ENCODE results near the gene ZNF850.
"Not testable (repeated sequence)": the region's sequence is repeated elsewhere in the genome, so short reads cannot be mapped to it uniquely, and the experiment has no call there.

Gene ZNF850

DNA sequence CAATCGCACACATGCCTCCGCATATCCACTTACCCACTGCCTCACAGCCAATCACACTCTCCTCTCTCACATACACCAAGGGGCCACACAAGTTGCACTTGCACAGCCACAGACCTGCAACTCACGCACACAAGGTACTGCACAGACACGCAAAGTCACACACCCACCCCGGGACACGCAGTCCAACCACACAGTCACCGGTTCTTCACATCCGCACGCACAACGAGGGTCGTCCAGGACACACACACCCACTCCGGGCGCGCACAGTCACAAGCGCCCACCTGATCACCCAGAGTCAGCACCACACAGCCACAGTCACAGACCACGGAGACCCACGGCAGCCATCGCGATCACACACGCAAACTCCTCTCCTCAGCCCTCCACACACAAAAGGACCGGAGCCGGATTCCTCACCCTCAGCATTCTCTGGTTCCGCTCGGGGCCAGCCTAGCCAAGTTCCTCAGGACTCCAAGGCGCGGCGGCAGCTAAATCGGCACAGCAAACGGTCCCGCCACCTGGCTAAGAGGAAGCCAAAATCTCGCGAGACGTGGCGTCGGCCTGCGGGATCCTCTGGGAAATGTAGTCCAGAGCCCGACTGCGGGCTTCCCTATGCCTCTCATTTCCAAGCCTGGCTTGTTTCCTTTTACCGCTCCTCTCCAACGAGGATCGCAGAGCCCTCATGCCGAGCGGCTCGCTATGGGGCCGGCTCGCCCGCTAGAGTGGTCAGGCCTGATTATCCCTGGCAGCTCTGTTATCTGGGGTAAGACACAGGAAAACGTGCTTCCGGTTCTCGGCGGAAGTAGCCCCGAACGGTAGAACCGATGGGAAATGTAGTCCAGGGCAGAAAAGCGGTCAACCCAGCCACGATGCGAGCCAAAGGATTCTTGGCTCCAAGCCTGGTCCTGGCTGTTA is at the start of gene ZNF850:
ZNF850 (minus strand) TSS at position 497 of the 912 bp plus-strand sequence. CDS start 10,201 bp downstream, outside the sequence.
- peak; percentile 96 for DNase-seq (ENCODE audit: low read depth)

DNA sequence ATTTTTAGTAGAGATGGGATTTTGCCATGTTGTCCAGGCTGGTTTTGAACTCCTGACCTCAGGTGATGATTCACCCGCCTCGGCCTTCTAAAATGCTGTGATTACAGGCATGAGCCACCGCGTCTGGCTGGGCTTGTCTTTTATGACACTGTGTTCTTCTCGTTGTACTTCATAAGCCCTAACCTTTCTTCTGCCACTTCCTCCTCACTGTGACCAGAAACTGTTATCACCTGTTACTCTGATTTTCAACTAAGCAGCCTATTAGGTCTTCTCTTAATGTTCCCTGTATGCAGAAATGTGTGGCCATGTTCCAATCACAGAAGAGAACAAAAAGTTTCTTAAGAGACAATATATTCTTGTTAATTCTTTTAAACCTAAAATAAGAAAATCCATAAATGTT is 49.2 kb upstream of the ZNF850 start:
- DNase-seq (ENCODE audit: low read depth) = no peak

DNA sequence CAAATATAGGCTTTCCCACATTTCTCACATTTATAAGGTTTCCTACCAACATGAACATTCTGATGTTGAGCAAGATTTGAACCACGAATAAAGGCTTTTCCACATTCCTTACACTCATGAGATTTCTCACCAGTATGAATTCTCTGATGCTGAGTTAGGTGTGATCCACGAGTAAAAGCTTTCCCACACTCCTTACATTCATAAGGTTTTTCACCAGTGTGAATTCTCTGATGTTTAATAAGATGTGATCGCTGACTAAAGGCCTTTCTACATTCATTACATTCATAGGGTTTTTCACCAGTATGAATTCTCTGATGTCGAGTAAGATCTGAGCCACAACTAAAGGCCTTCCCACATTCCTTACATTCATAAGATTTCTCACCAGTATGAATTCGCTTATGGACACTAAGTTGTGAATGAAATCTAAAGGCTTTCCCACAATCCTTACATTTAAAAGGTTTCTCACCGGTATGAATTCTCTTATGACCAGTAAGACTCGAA is 46.6 kb upstream of the ZNF850 start:
- no peak for DNase-seq (ENCODE audit: low read depth)

DNA sequence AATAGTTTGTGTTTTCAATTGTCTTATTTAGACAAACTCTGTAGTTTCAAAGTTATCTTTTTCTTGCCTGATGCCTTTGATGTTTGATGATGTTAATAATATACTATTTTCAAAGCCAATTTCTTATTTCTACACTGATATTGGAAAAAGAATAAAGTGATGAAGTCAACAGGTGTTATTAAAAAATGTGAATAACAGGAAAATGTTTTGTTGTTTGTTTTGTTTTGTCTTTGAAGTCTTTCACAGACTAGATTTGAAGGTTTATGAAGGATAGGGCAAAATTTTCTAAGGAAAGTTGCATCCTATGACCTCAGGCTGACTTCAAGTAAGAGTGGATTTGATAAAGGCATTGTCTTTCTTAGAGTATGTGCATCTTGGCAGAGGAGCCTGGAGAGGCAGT is 34.4 kb upstream of the ZNF850 start:
- DNase-seq (ENCODE audit: low read depth) = no peak

DNA sequence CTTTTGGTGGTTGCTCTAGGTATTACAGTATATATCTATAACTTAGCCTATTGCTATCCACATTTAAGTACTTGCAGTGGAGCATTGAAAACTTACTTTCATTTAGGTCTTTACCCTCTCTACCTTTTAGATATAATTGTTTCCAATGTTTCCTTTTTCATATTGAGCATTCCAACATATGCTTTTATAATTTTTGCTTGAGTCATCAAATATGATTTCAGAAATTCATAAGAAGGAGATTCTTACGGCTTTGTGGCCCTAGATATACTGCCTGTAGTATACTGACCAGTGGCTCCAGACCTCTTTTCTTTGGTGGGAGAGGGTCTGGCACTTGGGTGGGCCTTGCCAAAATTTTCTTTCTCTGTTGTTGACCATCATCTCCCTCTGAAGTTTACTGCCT is 32.8 kb upstream of the ZNF850 start:
- DNase-seq (ENCODE audit: low read depth) = no peak

DNA sequence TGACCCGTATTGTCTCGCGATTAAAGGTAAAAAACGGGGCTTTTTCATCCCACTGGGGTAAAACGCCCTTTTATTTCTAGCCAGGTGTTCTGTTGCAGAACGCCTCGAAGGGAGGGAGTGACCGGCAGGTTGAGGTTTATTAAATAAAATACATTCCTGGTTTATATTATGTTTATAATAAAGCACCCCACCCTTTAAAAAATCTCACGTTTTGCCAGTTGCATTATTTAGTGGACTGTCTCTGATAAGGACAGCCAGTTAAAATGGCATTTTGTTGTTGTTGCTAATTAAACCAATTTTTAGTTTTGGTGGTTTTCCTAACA is 25.1 kb upstream of the ZNF850 start:
- no peak for DNase-seq (ENCODE audit: low read depth)

DNA sequence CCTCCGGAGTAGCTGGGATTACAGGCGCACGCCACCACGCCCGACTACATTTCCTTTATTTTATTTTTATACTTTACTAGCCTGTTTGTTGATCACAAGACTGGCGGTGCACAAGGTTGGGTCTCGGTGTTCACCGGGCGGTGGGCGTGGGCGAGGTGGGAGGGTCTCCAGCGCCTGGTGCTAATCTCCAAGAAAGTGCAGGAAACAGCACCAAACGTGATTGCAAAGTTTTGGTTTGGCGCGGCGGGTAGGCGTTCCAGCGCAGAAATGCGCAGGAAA is 24.0 kb upstream of the ZNF850 start:
- no peak for DNase-seq (ENCODE audit: low read depth)

DNA sequence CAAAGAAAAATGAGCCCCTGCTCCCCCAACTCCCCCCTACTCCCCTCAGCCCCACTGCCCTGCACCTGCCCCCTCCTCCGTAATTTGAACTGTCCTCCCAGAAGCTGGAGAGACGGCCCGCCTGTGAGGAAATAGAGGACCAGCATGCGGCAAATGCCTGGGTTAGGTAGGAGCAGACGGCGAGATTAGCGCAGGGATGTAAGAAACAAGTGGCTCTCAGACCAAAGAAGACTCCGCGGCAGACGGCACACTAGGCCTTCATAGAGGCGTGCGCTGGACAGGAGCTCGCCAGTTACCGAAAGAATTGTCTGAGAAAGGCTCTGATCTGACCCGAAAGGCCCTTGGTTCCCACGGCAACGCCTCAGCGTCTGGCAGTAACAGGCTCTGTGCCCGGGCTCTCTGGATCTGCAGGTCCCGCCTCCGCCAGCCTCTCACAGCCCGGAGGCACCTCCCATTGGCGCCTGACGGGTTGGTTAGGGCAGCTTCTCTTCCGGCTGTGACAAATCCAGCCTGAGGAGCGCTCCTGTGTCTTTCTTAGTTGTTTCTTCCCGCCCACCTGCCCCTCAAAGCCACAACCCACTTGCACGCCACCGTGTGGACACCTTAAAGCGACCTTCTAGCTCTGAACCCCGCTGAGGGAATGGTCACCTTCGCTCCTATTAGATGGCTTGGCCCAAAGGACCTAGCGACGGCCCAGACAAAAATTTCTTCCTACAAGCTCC is 19.0 kb upstream of the ZNF850 start:
- DNase-seq (ENCODE audit: low read depth) = not testable (repeated sequence)

DNA sequence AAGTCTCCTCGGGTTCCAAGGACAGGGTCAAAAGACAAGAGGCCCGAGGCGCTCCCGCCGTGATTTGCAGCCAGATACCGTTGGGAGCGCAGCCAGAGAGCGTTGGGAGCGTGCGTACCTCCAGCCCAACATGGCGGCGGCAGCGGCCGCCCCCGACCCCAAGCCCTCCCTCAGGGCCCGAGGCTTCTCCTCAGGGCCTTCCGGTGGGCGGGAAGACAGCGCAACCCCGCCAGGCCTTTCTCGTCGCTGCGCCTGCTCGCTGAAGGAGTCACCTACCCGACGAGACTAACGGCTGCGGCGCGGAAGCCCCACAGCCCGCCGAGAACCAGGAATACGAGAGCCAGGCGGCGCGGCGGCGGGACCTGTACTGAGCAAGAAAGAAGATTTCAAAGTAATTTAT is 3.2 kb upstream of the ZNF850 start:
- no peak for DNase-seq (ENCODE audit: low read depth)

DNA sequence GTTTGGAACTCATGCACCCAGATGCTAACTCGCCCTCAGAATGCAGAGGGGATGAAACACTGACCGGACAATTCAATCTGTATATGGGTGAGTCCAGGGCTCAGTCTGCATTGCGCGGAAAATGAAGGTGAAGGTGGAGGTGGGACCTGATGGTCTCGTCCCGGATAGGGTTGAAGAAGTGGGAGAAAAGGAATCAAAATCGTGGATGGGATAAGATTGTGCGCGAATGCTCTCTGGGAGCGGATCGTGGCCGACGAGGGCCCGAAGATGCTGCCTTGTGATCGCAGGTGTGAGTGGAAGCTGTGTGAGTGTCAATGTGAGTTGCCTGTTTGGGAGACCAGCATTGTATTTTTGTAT is 594 bp upstream of the ZNF850 start:
- no peak for DNase-seq (ENCODE audit: low read depth)

DNA sequence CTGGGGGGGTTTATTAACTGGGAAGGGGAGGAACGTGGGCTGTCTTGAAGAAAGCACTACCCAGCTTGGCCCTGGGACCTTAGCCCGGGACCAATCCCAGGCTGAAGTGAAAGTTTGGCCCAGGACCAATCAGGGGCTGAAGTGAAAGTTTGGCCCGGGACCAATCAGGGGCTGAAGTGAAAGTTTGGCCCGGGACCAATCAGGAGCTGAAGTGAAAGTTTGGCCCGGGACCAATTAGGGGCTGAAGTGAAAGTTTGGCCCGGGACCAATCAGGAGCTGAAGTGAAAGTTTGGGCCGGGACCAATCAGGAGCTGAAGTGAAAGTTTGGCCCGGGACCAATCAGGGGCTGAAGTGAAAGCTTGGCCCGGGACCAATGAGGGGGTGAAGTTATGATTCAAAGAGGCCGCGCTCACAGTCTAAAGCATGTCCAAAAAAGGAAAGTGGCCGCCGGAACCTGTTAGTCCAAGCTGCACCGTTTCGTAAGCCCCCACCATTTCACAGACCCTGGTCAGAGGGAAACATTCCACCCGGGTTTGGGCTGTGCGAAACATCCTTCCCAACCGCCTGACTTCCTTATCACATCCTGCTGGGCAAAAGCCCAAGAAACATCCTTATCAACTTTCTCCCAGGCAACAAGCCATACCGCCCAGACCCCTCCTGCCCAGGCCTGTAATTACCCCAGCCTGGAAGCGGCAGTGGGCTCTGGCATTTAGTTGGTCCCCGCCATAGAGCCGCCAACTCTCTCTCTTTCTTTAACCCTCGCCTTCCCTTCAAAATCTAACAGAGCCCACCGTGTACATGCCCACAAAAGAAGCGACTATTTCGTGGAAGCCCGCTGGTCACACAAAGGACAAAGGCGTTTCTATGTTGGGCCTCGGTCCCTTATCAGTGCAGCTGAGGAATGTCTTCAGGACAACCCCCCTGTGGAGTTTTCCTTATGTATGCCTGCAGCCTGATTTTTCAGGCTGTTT is 1.1 kb downstream of the ZNF850 start:
- DNase-seq (ENCODE audit: low read depth) = peak; percentile 58

DNA sequence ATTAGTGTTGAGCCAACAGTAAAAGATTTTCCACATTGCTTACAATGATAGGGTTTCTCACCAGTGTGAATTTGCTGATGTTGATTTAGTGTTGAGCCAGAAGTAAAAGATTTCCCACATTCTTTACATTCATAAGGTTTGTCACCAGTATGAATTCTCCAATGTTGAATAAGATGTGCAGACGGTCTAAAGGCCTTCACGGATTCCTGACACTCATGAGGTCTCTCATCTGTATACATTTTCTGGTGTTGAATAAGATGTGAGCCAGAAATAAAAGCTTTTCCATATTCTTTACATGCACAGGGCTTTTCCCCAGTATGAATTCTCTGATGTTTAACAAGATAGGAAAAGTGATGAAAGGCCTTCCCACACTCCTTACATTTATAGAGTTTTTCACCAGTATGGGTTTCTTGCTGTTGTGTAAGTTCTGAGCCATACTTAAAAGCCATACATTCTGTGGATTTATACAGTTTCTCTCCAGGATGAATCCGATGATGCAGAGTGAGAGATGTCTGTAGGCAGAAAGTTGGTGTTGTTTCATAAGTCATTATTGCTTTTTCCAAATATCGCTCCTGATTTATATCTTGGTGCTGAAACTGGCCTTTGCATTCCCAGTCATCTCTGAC is 22.4 kb downstream of the ZNF850 start:
- no peak for DNase-seq (ENCODE audit: low read depth)

DNA sequence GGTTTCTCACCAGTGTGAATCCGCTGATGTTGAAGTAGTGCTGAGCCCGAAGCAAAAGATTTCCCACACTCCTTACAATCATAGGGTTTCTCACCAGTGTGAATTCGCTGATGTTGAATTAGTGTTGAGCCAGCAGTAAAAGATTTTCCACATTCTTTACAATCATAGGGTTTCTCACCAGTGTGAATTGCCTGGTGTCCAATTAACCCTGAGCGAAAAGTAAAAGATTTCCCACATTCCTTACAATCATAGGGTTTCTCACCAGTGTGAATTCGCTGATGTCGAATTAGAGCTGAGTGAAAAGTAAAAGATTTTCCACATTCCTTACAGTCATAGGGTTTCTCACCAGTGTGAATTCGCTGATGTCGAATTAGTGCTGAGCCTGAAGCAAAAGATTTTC is 23.0 kb downstream of the ZNF850 start:
- not testable (repeated sequence) for DNase-seq (ENCODE audit: low read depth)

DNA sequence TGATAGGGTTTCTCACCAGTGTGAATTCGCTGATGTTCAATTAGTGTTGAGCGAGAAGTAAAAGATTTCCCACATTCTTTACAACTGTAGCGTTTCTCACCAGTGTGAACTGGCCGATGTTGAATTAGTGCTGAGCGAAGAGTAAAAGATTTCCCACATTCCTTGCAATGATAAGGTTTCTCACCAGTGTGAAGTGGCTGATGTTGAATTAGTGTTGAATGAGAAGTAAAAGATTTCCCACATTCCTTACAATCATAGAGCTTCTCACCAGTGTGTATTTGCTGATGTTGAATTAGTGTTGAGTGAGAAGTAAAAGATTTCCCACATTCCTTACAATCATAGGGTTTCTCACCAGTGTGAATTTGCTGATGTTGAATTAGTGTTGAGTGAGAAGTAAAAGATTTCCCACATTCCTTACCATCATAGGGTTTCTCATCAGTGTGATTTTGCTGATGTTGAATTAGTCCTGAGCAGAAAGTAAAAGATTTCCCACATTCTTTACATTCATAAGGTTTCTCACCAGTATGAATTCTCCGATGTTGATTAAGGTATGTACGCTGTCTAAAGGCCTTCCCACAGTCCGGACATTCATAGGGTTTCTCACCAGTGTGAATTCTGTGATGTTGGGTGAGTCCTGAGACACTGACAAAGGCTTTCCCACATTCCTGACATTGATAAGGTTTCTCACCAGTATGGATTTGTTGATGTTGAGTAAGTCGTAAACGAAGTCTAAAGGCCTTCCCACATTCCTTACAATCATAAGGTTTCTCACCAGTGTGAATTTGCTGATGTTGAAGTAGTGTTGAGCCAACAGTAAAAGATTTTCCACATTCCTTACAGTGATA is 24.0 kb downstream of the ZNF850 start:
- no peak for DNase-seq (ENCODE audit: low read depth)

DNA sequence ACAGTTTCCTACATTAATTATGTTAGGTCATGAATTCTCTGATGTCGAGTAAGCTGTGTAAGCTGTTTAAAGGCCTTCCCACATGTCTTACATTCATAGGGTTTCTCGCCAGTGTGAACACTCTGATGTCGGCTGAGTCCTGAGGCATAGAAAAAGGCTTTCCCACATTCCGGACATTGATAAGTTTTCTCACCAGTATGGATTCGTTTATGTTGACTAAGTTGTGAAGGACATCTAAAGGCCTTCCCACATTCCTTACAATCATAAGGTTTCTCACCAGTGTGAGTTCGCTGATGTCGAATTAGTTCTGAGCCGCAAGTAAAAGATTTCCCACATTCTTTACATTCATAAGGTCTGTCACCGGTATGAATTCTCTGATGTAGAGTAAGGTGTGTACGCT is 24.9 kb downstream of the ZNF850 start:
- DNase-seq (ENCODE audit: low read depth) = no peak

DNA sequence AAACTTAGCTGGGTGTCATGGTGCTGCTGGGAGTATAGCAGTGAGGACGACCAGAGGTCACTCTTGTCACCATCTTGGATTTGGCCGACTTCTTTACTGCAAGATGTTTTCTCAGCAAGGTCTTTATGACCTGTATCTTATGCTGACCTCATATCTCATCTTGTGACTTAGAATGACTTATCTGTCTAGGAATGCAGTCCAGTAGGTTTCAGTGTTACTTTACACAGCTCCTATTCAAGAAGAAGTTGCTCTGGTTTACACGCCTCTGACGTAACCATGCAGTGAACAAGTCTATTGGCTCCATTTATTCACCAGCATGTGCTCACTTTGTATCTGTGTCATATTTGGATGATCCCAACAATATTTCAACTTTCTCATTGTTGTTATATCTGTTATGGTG is 26.7 kb downstream of the ZNF850 start:
- no peak for DNase-seq (ENCODE audit: low read depth)

DNA sequence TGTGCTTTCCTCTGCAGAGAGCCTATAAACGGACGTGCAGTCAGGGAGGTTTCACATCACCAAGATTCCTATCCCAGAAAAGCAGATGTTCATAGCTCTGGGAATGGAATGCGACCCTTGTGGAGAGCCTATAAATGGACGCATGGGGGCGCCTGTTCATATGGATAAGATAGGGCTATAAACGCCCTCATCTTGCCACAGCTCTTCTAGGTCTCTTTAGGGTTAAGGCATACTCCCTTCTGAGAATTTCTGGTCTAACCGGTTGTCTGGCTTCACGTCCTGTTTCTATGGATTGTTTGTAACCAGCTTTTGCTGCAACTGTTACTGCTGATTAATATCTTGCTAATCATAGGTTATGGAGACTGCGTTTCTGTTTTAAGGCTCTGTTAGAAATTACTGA is 36.4 kb downstream of the ZNF850 start:
- DNase-seq (ENCODE audit: low read depth) = not testable (repeated sequence)

DNA sequence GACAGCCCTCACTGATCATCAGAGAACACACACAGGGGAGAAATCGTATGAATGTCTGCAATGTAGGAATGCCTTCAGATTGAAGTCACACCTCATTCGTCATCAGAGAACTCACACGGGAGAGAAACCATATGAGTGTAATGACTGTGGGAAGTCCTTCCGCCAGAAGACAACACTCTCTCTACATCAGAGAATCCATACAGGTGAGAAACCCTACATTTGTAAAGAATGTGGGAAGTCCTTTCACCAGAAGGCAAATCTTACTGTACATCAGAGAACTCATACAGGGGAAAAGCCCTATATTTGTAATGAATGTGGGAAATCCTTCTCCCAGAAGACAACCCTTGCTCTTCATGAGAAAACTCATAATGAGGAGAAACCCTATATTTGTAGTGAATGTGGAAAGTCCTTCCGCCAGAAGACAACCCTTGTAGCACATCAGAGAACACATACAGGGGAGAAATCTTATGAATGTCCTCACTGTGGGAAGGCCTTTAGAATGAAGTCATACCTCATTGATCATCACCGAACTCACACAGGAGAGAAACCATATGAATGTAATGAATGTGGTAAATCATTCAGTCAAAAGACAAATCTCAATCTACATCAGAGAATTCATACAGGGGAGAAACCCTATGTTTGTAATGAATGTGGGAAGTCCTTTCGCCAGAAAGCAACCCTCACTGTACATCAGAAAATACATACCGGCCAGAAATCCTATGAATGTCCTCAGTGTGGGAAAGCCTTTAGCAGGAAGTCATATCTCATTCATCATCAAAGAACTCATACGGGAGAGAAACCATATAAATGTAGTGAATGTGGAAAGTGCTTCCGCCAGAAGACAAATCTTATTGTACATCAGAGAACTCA is 52.7 kb downstream of the ZNF850 start:
- no peak for DNase-seq (ENCODE audit: low read depth)

DNA sequence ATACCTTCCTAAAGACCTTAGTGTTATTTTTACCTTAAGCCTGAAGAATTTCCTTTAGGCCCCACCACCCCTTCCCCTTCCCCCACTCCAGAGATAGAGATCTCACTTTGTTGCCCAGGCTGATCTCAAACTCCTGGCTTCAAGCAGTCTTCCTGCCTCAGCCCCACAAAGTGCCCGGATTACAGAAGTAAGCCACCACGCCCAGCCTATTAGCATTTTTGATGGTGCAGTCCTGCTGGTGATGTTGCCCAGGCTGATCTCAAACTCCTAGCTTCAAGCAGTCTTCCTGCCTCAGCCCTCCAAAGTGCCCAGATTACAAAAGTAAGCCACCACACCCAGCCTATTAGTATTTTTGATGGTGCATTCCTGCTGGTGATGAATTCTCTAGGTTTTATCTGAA is 63.2 kb downstream of the ZNF850 start:
- DNase-seq (ENCODE audit: low read depth) = no peak

DNA sequence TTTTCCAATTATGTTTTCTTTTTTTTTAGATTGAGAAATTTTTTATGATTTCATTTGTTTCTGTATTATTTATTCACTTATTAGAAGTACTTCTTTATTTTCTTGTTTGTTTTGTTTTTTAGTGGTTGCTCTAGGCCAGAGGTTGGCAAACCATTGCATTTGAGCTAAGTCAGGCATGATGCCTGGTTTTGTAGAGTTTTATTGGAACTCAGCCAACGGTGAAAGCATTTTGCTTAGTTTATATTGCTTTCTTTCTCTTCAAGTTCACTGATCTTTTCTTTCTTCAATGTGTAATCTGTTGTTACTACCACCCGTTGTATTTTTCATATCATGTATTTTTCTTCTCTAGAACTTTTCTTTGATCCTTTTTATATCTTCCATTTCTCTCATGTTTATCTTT is 65.5 kb downstream of the ZNF850 start:
- DNase-seq (ENCODE audit: low read depth) = no peak
